ENCODE data around the gene CNTN4. TPM values are rescaled to one million over a fixed set of nuclear protein-coding genes. Genes with fewer than 3 reads are reported as not detected.

The CNTN4 gene
- total and polyA plus RNA-seq, 4 donors = 1.2 to 3.8 (median 2.6) TPM

DNA sequence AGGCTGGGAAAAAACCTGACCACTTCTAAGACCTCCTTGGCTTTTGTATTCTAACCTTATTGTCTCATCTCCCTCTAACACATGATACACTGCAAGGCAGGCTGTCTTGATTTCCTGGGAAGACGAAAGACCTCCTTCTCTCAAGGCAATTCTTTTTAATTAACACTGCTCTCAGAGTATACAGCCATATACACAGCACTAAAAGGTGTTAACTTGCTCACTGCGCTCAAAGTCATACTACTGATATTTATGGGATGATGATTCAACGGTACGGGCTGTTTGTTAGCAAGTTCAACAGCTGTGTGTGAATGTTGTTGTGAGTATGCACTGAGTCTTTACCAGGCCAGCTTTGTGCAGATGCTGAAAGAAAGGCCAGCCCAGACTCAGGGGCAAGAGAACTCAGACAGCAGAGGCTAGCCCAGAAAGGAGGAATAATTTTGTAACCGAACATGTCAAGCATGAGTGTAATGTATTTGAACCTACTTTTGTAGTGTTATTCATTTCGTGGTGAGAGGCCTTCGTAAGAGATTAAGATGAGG lies 781.6 kb downstream of the CNTN4 start:
- Histone ChIP-seq H3K4me3 (ENCODE audit: low read depth in 1 of 3, low read length in 3 of 3) (no peak overlapping the region), H3K4me1 (ENCODE audit: control insufficient read depth in 4 of 4, insufficient read depth in 4 of 4, low read length in 3 of 4) (no peaks in the 10 kb centered on the region), H3K27me3 (ENCODE audit: control insufficient read depth in 4 of 4, insufficient read depth in 4 of 4, low read length in 3 of 4) (no peaks in the 10 kb centered on the region), H3K9me3 (ENCODE audit: control insufficient read depth in 4 of 4, low read length in 3 of 4) (no peaks in the 10 kb centered on the region), H3K9ac (ENCODE audit: low read depth in 1 of 2, low read length in 2 of 2) (no peak overlapping the region), H3K36me3 (ENCODE audit: control insufficient read depth in 4 of 4, insufficient read depth in 3 of 4, low read depth in 1 of 4, low read length in 3 of 4) (no peaks in the 10 kb centered on the region), H3K27ac (ENCODE audit: low read depth in 1 of 2, low read length in 2 of 2) (no peak overlapping the region)
- TF ChIP-seq EGR1 (IDR thresholded peaks at IDR 0.05; ENCODE audit: low read depth in 2 of 2) = no peak
- DNase-seq (ENCODE audit: low spot score) = no peak
- WGBS = 89% methylated on average over 7 of the region's 7 CpGs

DNA sequence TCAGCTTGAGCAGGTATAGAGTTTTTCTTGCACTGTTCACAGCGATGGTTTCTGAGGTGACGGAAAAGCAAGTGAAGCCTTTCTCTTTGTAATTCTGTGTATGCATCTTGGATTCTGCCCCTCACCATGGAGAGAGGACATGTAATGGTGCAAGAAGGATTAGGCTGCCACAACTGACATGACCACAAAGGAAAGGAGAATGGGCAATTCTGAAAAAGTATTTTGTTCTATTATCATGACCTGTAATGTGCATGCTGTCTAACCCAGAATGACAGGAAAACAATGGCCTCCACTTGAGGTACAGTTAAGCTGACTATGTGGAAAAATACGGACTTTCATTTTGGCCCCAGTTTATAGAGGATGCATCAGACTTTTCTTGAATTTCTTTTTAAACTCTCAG lies 784.6 kb downstream of the CNTN4 start:
- no peak overlapping the region for H3K27ac ChIP-seq (ENCODE audit: low read depth in 1 of 2, low read length in 2 of 2)
- H3K4me1 ChIP-seq (ENCODE audit: control insufficient read depth in 4 of 4, insufficient read depth in 4 of 4, low read length in 3 of 4) = no peaks in the 10 kb centered on the region
- WGBS = 91% methylated on average over 3 of the region's 3 CpGs
- H3K9ac ChIP-seq (ENCODE audit: low read depth in 1 of 2, low read length in 2 of 2) = no peak overlapping the region
- H3K27me3 ChIP-seq (ENCODE audit: control insufficient read depth in 4 of 4, insufficient read depth in 4 of 4, low read length in 3 of 4) = no peaks in the 10 kb centered on the region
- no peak for DNase-seq (ENCODE audit: low spot score)
- TF ChIP-seq FOXA2 (IDR thresholded peaks at IDR 0.05) (no peak), RXRA (IDR thresholded peaks at IDR 0.05) (no peak), GABPA (IDR thresholded peaks at IDR 0.05 in 1 of 2, conservative IDR thresholded peaks at IDR 0.05 in 1 of 2) (no peak), JUND (IDR thresholded peaks at IDR 0.05) (no peak), TAF1 (conservative IDR thresholded peaks at IDR 0.05) (no peak), SP1 (IDR thresholded peaks at IDR 0.05) (no peak), RAD21 (IDR thresholded peaks at IDR 0.05) (no peak), HNF4A (conservative IDR thresholded peaks at IDR 0.05) (no peak), HNF4G (IDR thresholded peaks at IDR 0.05) (no peak), FOXA1 (IDR thresholded peaks at IDR 0.05) (no peak), EGR1 (IDR thresholded peaks at IDR 0.05; ENCODE audit: low read depth in 2 of 2) (no peak), NR2F2 (IDR thresholded peaks at IDR 0.05) (no peak), YY1 (IDR thresholded peaks at IDR 0.05) (no peak)
- TF ChIP-seq, protein P1, sequence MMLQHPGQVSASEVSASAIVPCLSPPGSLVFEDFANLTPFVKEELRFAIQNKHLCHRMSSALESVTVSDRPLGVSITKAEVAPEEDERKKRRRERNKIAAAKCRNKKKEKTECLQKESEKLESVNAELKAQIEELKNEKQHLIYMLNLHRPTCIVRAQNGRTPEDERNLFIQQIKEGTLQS (IDR thresholded peaks at IDR 0.05) = no peak
- TF ChIP-seq, protein P2, sequence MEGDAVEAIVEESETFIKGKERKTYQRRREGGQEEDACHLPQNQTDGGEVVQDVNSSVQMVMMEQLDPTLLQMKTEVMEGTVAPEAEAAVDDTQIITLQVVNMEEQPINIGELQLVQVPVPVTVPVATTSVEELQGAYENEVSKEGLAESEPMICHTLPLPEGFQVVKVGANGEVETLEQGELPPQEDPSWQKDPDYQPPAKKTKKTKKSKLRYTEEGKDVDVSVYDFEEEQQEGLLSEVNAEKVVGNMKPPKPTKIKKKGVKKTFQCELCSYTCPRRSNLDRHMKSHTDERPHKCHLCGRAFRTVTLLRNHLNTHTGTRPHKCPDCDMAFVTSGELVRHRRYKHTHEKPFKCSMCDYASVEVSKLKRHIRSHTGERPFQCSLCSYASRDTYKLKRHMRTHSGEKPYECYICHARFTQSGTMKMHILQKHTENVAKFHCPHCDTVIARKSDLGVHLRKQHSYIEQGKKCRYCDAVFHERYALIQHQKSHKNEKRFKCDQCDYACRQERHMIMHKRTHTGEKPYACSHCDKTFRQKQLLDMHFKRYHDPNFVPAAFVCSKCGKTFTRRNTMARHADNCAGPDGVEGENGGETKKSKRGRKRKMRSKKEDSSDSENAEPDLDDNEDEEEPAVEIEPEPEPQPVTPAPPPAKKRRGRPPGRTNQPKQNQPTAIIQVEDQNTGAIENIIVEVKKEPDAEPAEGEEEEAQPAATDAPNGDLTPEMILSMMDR (IDR thresholded peaks at IDR 0.05; ENCODE audit: low read depth, low read length, missing input control) = no peak
- TF ChIP-seq, protein P3, sequence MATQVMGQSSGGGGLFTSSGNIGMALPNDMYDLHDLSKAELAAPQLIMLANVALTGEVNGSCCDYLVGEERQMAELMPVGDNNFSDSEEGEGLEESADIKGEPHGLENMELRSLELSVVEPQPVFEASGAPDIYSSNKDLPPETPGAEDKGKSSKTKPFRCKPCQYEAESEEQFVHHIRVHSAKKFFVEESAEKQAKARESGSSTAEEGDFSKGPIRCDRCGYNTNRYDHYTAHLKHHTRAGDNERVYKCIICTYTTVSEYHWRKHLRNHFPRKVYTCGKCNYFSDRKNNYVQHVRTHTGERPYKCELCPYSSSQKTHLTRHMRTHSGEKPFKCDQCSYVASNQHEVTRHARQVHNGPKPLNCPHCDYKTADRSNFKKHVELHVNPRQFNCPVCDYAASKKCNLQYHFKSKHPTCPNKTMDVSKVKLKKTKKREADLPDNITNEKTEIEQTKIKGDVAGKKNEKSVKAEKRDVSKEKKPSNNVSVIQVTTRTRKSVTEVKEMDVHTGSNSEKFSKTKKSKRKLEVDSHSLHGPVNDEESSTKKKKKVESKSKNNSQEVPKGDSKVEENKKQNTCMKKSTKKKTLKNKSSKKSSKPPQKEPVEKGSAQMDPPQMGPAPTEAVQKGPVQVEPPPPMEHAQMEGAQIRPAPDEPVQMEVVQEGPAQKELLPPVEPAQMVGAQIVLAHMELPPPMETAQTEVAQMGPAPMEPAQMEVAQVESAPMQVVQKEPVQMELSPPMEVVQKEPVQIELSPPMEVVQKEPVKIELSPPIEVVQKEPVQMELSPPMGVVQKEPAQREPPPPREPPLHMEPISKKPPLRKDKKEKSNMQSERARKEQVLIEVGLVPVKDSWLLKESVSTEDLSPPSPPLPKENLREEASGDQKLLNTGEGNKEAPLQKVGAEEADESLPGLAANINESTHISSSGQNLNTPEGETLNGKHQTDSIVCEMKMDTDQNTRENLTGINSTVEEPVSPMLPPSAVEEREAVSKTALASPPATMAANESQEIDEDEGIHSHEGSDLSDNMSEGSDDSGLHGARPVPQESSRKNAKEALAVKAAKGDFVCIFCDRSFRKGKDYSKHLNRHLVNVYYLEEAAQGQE (IDR thresholded peaks at IDR 0.05) = no peak
- TF ChIP-seq, protein P4, sequence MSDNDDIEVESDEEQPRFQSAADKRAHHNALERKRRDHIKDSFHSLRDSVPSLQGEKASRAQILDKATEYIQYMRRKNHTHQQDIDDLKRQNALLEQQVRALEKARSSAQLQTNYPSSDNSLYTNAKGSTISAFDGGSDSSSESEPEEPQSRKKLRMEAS (IDR thresholded peaks at IDR 0.05) = no peak
- TF ChIP-seq, protein P5, sequence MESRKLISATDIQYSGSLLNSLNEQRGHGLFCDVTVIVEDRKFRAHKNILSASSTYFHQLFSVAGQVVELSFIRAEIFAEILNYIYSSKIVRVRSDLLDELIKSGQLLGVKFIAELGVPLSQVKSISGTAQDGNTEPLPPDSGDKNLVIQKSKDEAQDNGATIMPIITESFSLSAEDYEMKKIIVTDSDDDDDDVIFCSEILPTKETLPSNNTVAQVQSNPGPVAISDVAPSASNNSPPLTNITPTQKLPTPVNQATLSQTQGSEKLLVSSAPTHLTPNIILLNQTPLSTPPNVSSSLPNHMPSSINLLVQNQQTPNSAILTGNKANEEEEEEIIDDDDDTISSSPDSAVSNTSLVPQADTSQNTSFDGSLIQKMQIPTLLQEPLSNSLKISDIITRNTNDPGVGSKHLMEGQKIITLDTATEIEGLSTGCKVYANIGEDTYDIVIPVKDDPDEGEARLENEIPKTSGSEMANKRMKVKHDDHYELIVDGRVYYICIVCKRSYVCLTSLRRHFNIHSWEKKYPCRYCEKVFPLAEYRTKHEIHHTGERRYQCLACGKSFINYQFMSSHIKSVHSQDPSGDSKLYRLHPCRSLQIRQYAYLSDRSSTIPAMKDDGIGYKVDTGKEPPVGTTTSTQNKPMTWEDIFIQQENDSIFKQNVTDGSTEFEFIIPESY (IDR thresholded peaks at IDR 0.05) = no peak
- H3K9me3 ChIP-seq (ENCODE audit: control insufficient read depth in 4 of 4, low read length in 3 of 4) = no peaks in the 10 kb centered on the region
- no peaks in the 10 kb centered on the region for H3K36me3 ChIP-seq (ENCODE audit: control insufficient read depth in 4 of 4, insufficient read depth in 3 of 4, low read depth in 1 of 4, low read length in 3 of 4)
- no peak overlapping the region for H3K4me3 ChIP-seq (ENCODE audit: low read depth in 1 of 3, low read length in 3 of 3)

Data from liver (tissue), 9 donors.